NCI-H82 treated with DMSO at 0.1 percent for 48 hours (cell line): ENCODE measurements around the gene GFER.
A peak's percentile ranks its signal among the peaks of the same experiment; 100 is the strongest.
"Not testable (repeated sequence)": the region's sequence is repeated elsewhere in the genome, so short reads cannot be mapped to it uniquely, and the experiment has no call there.

Experiments used
- DNase-seq: peaks from one replicate; lab custom pipeline; 2025; ENCODE audit not compliant: unreplicated experiment; lab: John Stamatoyannopoulos, UW

Gene GFER

DNA sequence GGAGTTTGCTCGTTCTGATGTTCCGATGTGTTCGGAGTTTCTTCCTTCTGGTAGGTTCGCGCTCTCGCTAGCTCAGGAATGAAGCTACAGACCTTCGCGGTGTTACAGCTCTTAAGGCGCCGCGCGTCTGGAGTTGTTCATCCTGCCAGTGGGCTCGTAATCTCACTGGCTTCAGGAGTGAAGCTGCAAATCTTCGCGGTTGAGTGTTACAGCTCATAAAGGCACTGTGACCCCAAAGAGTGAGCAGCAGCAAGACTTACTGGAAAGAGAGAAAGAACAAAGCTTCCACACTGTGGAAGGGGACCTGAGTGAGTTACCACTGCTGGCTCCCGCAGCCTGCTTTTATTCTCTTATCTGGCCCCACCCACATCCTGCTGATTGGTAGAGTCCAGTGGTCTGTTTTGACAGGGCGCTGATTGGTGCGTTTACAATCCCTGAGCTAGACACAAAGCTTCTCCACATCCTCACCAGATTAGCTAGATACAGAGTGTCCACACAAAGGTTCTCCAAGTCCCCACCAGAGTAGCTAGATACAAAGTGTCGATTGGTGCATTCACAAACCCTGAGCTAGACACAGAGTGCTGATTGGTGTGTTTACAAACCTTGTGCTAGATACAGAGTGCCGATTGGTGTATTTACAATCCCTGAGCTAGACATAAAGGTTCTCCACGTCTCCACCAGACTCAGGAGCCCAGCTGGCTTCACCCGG is 26.4 kb upstream of the GFER start:
- not testable (repeated sequence) for DNase-seq

DNA sequence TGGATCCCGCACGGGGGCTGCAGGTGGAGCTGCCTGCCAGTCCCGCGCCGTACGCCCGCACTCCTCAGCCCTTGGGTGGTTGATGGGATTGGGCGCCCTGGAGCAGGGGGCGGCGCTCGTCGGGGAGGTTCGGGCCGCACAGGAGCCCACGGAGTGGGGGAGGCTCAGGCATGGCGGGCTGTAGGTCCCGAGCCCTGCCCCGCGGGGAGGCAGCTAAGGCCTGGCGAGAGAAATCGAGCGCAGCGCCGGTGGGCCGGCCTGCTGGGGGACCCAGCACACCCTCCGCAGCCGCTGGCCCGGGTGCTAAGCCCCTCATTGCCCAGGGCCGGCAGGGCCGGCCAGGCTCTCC is 25.9 kb upstream of the GFER start:
- DNase-seq = not testable (repeated sequence)

- DNase-seq = no peak
Observed at GRCh38 chr16:1958715-1959268, 25.2 kb upstream of the GFER start.

GRCh38 chr16:1959269-1960039 is 24.5 kb upstream of the GFER start, which contains the start of gene NDUFB10:
Gene NDUFB10 (plus strand): TSS chr16:1959538. CDS start chr16:1959625, 87 bp downstream.
- DNase-seq = peak; percentile 51

DNA sequence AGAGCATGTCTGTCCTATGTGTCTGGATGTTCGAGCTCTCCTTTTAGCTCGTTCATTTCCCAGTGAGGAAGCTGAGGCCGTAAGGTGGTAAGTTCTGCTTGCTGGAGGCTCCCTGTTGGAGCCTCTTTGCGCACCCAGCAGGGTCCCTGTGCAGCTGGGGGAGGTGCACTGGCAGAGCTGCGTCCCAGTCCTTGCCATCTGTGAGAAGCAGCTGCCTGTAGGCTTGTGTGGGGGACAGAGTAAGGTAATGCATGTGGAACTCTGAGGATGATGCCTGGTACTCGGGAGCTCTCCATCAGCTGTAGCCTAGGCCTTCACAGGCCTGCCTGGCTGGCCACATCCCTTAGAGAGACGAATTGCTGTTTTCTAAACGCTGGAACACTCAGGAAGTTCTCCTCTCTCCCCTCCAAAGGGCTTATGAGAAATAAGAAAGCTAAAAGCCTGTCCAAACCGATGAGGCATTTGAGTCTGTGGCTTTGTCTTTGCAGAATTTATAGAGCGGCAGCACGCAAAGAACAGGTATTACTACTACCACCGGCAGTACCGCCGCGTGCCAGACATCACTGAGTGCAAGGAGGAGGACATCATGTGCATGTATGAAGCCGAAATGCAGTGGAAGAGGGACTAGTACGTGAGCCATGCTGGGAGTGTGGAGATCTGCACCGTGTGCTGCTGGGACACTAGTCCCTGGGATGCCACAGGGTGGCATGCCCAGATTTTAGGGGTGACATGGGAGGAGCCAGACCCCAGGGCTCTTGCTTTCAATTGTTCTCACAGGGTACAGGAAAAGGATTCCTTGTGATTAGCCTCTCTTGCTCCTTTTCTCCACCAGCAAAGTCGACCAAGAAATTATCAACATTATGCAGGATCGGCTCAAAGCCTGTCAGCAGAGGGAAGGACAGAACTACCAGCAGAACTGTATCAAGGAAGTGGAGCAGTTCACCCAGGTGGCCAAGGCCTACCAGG is 23.0 kb upstream of the GFER start:
- DNase-seq = peak; percentile 62

GRCh38 chr16:1961651-1962067 is 22.3 kb upstream of the GFER start:
- no peak for DNase-seq

GRCh38 chr16:1962161-1963153 is 21.5 kb upstream of the GFER start:
- not testable (repeated sequence) for DNase-seq

DNA sequence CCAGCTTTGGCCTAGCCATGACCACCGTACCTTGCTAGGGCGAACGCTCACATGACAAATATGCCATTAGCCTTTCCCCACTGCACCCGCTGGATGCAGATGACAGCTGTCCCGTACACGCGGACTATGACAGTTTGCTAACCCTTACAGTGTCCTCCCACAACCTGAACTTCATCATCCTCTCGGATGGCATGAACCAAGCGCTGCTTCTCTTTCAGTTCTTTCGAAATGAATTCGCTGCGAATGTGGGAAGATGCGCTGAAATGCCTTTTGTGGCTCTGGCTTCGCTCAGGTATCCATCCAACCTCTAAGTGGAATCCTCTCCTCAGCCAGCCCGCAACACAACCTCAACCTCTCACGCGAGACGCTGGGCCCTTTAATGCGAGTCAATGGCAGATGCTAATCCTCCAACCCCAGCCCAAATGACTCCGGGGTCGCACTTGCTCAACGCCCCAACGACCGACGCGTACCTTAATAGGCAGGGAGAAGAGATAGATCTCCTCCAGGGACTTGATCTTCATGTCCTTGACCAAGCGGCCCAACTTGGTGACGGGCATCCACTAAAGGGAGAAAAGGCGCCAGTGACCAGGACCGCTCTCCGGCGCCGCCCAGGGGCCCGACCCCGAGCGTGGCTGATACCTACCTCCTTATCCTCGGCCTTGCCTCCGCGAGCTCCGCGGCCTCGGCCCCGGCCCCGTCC is 20.0 kb upstream of the GFER start:
- DNase-seq = no peak

GRCh38 chr16:1964506-1965395 is 19.2 kb upstream of the GFER start, which contains the start of gene RPS2:
Gene RPS2 (minus strand): TSS chr16:1964826. CDS start chr16:1964625, 201 bp downstream.
- peak; percentile 96 for DNase-seq

DNA sequence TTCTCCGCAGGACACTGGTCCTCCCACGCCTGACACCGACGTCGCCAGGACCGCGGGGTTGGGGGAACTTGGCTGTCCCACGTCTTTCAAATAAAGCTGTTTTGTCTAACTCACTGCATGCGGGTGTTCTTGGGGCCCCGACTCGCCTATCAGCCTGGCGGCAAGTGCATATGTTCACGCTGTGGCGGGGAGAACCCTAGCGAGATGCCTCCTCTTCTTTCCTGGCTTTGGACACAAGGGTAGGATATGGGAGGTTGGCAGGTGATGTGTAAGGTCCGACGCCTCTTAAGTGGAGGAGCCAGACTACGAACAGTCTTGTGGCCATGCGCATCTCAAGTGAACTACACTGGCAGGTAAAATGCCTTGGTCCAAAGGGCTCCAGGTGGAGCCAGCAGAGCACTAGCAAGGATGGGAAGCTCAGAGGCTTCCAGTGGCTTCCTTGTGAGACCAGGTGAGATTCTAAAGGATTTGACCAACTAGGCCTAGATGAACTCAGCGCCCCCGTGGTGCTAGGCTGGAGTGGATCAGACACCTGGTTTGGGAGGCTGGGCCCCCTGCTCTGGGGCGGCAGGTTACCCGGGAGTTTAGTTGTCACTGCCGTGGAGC is 18.5 kb upstream of the GFER start:
- no peak for DNase-seq

GRCh38 chr16:1966460-1966859 is 17.5 kb upstream of the GFER start, which contains the start of gene RNF151:
Gene RNF151 (plus strand): TSS chr16:1966856. CDS start chr16:1966882, 26 bp downstream.
- DNase-seq = no peak

DNA sequence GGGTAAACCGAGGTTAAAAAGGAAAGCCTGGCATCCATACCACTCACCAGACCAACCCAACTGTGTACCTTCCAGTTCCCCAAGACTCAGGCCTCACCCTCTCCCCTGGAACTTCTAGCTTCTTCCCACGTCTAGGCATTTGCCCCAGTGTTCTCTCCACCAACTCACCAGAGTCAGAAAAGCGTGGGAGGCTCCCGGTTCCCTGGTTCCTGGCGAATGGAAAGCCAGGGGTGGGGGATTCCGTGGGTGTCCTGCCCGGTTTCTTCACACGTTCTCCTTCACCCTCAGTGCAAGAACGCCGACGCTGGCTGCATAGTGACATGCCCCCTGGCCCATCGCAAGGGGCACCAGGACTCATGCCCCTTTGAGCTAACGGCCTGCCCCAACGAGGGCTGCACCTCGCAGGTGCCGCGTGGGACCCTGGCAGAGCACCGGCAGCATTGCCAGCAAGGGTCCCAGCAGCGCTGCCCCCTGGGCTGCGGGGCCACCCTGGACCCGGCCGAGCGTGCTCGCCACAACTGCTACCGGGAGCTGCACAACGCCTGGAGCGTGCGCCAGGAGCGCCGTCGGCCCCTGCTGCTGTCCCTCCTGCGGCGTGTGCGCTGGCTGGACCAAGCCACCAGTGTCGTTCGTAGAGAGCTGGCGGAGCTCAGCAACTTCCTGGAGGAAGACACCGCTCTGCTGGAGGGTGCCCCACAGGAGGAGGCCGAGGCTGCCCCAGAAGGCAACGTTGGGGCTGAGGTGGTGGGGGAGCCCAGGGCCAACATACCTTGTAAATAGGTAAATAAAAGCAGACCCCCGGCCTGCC is 15.6 kb upstream of the GFER start:
- no peak for DNase-seq

DNA sequence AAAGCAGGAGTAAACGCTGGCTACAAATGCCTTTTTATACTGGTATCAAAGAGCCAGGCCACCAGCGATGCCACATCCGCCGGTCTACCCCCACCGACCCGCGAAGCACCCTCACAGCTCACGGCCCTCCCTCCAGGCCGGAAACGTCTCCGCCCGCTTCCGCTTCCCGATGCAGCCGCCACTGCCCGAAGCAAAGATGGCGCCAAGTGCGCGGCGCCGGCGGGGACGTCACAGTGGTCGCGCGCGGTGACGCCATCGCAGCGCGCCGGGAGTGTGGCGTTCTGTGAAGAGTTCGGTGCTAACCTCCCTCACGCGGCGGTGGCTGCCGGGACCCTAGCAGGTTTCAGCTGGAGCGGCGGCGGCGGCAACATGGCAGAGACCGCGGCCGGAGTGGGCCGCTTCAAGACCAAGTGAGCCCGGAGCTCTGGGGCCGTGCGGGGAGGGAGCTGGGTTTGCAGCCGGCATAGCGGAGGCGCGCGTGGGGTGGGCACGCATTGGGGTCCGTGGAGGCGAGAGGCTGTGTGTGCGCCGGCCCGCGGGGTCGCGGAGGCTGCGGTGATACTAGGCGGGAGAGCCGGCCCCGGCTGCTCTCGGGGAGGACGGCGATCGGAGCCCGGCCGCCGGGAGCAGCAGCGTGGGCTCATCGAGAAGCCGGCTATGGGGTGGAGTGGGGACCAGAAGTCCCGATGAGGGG is 12.1 kb upstream of the GFER start, which contains the start of gene TBL3:
Gene TBL3 (plus strand): TSS at position 258 of the 694 bp plus-strand sequence. CDS start 112 bp downstream, at position 370.
- peak; percentile 77 for DNase-seq

DNA sequence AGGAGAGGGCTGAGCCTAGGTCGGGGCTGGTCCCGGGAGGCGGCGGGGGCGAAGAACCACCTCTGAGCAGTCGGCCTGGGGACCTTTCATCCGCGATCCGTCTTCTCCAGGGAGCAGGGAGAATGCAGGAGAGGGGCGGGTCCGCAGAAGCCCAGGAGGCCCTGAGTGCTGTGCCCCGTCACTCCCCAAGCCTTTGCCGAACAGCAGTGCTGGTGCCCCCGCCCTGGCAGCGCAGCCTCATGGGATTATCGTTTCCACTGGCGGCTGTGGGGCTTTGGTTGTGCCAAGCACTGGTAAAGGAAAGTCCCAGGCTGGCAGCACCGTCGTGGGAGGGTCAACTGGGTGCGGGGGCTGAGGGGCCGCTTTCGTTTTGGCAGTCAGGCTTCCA is 11.5 kb upstream of the GFER start:
- no peak for DNase-seq

- no peak for DNase-seq
Observed at GRCh38 chr16:1973461-1974156, 10.4 kb upstream of the GFER start.
